Tibial nerve (tissue), 4 donors: ENCODE results near the gene CHST14. TPM values are rescaled to one million over a fixed set of nuclear protein-coding genes. Genes with fewer than 3 reads are reported as not detected.
"Not testable (repeated sequence)": the region's sequence is repeated elsewhere in the genome, so short reads cannot be mapped to it uniquely, and the experiment has no call there.

Experiments
- DNase-seq, 2 donors: peaks; one replicate each; pipeline ENCODE4 v3.0.0-alpha.2; 2019; ENCODE audit warnings: low spot score in 2 of 2
- H3K27ac ChIP-seq, 4 donors: fragments of 200-600 bp; sonication (generic) in 3 of 4; one replicate each; pipeline ENCODE4 v1.5.1; 2017 to 2019; ENCODE audit warnings: mild to moderate bottlenecking in 1 of 4
- H3K27me3 ChIP-seq, 2 donors: fragments of 200-600 bp; sonication (generic) in 1 of 2; one replicate each; pipeline versions ENCODE4 v1.5.1 to v1.6.0; 2017 to 2019
- H3K36me3 ChIP-seq, 3 donors: fragments of 200-600 bp; sonication (generic); one replicate each; pipeline ENCODE4 v1.5.1; 2018 to 2019
- H3K4me1 ChIP-seq, 4 donors: fragments of 200-600 bp; sonication (generic) in 3 of 4; one replicate each; pipeline ENCODE4 v1.5.1; 2017 to 2019
- H3K4me3 ChIP-seq, 4 donors: fragments of 200-600 bp; sonication (generic) in 3 of 4; one replicate each; pipeline ENCODE4 v1.5.1; 2017 to 2019; ENCODE audit warnings: mild to moderate bottlenecking in 1 of 4, moderate library complexity in 1 of 4
- H3K9me3 ChIP-seq, 4 donors: fragments of 200-600 bp; sonication (generic) in 3 of 4; one replicate each; pipeline ENCODE4 v1.5.1; 2017 to 2019
- EP300 ChIP-seq, 2 donors: sonication (generic); formaldehyde crosslinking; IDR thresholded peaks; one replicate each; pipeline ENCODE4 v1.6.1; 2017; ENCODE audit warnings: antibody characterized with exemption in 2 of 2, mild to moderate bottlenecking in 1 of 2
- POLR2A ChIP-seq, 2 donors: fragments of 450-650 bp; IDR thresholded peaks; one replicate each; pipeline ENCODE4 v1.6.1; 2017; ENCODE audit warnings: antibody characterized with exemption in 2 of 2, mild to moderate bottlenecking in 2 of 2, moderate library complexity in 2 of 2
- WGBS, 2 donors: methylation state at CpG; one replicate each; pipeline ENCODE4 v1.1.5; 2018; 5-methylcytosine and 5-hydroxymethylcytosine counted together
- total RNA-seq, 4 donors: library from RNA; depleted of rRNA; stranded (reverse); fragments of >200 nt; gene quantifications; one replicate each; pipeline ENCODE4 v1.1.0, GENCODE V29; 2016
- TF ChIP-seq, protein P1 (sequence below), 5 experiments: fragments of 200-600 bp in 3 of 5; fragments of 450-650 bp in 2 of 5; sonication (generic) in 3 of 5; IDR thresholded peaks; one replicate each; pipeline ENCODE4 v1.5.1; 2016 to 2019; ENCODE audit warnings: antibody characterized with exemption in 5 of 5, mild to moderate bottlenecking in 3 of 5, moderate library complexity in 2 of 5

The CHST14 gene
- total RNA-seq, 4 donors from 2014 or later, result 5.7 to 27.8 (median 15.4) TPM

DNA sequence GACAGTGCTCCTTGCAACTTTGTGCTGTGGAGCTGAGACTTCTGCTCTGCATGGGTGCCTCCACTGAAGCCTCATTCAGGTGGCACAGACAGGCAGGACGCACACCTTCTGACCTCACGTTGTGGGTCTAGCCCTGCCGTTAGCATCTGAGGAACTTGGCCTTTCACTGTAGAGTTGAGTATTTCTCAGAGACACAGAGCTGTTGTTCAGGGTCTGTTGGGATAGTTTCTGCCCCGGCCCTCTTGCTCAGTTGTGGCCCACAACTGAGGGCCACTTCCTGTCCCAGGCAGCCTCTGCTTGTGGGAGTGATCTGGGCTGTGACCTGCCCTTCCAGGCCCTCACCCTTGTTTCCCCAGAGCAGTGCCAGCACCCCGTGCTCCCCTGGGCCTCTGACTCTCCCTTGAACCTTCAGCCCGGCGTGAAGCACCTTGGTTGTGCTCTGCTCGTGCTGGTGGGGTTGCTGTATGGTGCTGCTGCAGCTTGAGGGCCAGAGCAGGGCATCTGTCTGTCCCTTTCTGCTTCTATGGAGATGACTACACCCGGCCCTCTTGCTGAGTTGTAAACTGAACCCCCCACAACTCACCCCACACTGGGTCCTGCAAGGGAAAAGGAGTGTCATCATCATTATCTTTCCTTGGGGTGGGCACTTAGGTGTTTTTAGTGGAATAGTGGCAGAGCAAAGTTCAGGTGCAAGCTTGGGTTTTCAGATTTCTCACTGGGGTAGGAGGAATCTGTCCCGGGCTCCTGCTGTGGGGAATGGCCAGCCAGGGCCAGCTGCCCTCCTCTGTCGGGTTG lies 18.3 kb upstream of the CHST14 start:
- 59 to 64% methylated on average over 10 to 11 of the region's 11 CpGs for WGBS, 2 donors
- no peaks in the 10 kb centered on the region for H3K27me3 ChIP-seq
- no peaks in the 10 kb centered on the region for H3K36me3 ChIP-seq
- H3K9me3 ChIP-seq, result no peaks in the 10 kb centered on the region
- TF ChIP-seq POLR2A (IDR thresholded peaks at IDR 0.05) (no peak), EP300 (IDR thresholded peaks at IDR 0.05) (no peak)
- TF ChIP-seq, protein P1, sequence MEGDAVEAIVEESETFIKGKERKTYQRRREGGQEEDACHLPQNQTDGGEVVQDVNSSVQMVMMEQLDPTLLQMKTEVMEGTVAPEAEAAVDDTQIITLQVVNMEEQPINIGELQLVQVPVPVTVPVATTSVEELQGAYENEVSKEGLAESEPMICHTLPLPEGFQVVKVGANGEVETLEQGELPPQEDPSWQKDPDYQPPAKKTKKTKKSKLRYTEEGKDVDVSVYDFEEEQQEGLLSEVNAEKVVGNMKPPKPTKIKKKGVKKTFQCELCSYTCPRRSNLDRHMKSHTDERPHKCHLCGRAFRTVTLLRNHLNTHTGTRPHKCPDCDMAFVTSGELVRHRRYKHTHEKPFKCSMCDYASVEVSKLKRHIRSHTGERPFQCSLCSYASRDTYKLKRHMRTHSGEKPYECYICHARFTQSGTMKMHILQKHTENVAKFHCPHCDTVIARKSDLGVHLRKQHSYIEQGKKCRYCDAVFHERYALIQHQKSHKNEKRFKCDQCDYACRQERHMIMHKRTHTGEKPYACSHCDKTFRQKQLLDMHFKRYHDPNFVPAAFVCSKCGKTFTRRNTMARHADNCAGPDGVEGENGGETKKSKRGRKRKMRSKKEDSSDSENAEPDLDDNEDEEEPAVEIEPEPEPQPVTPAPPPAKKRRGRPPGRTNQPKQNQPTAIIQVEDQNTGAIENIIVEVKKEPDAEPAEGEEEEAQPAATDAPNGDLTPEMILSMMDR (IDR thresholded peaks at IDR 0.05), result no peak
- no peak for DNase-seq
- H3K27ac ChIP-seq, result no peak overlapping the region
- H3K4me1 ChIP-seq, result peaks cover 0 to 59% (median 26%) of the 10 kb centered on the region in 4 donors
- no peak overlapping the region for H3K4me3 ChIP-seq

DNA sequence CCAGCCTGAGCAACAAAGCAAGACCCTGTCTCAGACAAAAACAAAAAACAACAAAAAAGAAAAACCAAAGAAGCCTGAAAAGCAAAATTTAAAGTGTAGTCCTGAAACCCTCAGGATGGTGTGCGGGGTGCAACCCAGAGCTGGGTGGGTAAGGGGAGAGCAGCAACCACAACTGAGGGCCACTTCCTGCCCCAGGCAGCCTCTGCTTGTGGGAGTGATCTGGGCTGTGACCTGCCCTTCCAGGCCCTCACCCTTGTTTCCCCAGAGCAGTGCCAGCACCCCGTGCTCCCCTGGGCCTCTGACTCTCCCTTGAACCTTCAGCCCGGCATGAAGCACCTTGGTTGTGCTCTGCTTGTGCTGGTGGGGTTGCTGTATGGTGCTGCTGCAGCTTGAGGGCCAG lies 16.8 kb upstream of the CHST14 start:
- whole genome bisulfite sequencing, 2 donors, result 57 to 67% methylated on average over 2 to 3 of the region's 3 CpGs
- not testable (repeated sequence) for H3K36me3 ChIP-seq, H3K27me3 ChIP-seq, H3K9me3 ChIP-seq, H3K27ac ChIP-seq, H3K4me3 ChIP-seq, DNase-seq
- peaks cover 0 to 59% (median 26%) of the 10 kb centered on the region in 4 donors for H3K4me1 ChIP-seq

DNA sequence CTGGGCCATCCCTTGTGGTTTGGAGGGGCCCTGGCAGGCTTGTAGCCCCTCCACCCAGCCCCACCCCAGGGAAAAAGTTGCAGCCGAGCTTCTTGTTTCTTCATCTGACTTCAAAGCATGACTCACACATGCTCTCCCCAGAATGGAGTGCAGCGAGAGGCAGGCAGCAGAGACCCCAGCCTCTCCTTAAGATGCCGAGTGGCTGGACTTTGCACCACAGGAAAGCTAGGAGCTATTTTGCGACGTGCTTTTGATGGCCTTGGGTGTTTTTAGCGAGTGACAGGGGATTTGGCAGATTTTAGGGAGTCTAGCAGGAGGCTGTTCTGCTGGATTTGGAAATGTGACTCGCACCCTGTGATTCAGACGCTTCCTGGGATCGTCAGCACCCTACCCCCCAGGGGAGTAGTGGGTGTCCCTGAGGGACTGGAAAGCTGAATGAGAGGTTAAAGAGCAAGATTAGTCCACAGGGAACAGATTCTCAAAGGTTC lies 15.8 kb upstream of the CHST14 start:
- DNase-seq, result no peak
- H3K36me3 ChIP-seq, result peaks cover 0 to 19% (median 0%) of the 10 kb centered on the region in 3 donors
- 46 to 49% methylated on average over 7 to 9 of the region's 9 CpGs for WGBS, 2 donors
- peaks cover 0 to 57% (median 26%) of the 10 kb centered on the region in 4 donors for H3K4me1 ChIP-seq
- H3K4me3 ChIP-seq, result no peak overlapping the region
- H3K27ac ChIP-seq, result no peak overlapping the region
- no peak for TF ChIP-seq POLR2A (IDR thresholded peaks at IDR 0.05)
- no peaks in the 10 kb centered on the region for H3K27me3 ChIP-seq
- H3K9me3 ChIP-seq, result no peaks in the 10 kb centered on the region

DNA sequence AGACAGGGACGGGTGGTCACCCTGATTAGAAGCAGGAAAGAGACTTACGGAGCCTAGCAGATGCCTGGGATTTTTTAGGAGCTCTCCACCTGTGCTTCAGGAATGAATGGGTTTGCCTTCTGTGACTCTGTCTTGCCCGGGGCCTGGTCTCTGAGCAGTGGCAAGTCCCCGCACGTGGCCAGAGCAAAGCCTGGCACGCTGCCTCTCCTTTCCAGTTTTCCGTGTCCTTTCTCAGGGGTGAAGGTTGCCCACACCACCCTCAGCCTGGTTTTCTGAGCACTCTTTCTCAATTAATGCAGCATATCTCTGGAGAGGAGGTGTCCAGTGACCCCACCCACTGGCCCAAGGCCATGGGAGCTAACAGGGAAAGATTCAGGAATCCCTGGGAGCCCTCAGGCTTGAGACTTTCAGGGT lies 14.5 kb upstream of the CHST14 start:
- no peak overlapping the region for H3K4me3 ChIP-seq
- H3K9me3 ChIP-seq, result no peaks in the 10 kb centered on the region
- no peaks in the 10 kb centered on the region for H3K27me3 ChIP-seq
- H3K4me1 ChIP-seq, result peaks cover 0 to 50% (median 25%) of the 10 kb centered on the region in 4 donors
- no peak for DNase-seq
- 60 to 62% methylated on average over 7 of the region's 7 CpGs for WGBS, 2 donors
- TF ChIP-seq, protein P1 (IDR thresholded peaks at IDR 0.05), result no peak
- TF ChIP-seq EP300 (IDR thresholded peaks at IDR 0.05) (no peak), POLR2A (IDR thresholded peaks at IDR 0.05) (no peak)
- H3K36me3 ChIP-seq, result peaks cover 0 to 33% (median 0%) of the 10 kb centered on the region in 3 donors
- H3K27ac ChIP-seq, result no peak overlapping the region

DNA sequence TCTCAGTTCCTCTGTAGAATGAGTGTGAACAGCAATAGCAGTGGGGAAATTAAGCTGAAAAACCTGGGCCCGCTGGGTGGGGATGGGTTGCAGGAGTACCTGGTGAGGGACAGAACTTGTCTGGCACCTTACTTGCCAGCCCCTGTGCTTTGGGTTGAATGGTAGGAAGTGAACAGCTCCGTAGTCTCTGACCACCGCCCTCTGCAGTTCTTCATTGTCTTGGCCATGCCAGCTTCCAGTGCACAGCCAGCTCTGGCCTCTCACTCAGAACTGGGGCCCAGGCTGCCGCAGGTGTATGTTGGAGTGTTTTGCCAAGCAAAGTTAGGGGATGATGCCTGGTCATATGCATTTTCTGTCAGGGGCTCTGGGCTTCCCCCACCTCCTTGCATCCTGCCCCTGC lies 14.0 kb upstream of the CHST14 start:
- H3K27me3 ChIP-seq, result no peaks in the 10 kb centered on the region
- WGBS, 2 donors, result 67 to 84% methylated on average over 4 of the region's 4 CpGs
- TF ChIP-seq POLR2A (IDR thresholded peaks at IDR 0.05), result no peak
- no peak for TF ChIP-seq EP300 (IDR thresholded peaks at IDR 0.05)
- TF ChIP-seq, protein P1 (IDR thresholded peaks at IDR 0.05), result no peak
- peaks cover 0 to 37% (median 0%) of the 10 kb centered on the region in 3 donors for H3K36me3 ChIP-seq
- H3K27ac ChIP-seq, result no peak overlapping the region
- H3K9me3 ChIP-seq, result no peaks in the 10 kb centered on the region
- DNase-seq, result no peak
- H3K4me3 ChIP-seq, result no peak overlapping the region
- H3K4me1 ChIP-seq, result peaks cover 0 to 49% (median 23%) of the 10 kb centered on the region in 4 donors
